Liver (tissue), 9 donors: ENCODE results near the gene HCRTR1. TPM values are rescaled to one million over a fixed set of nuclear protein-coding genes. Genes with fewer than 3 reads are reported as not detected.

Source experiments
- DNase-seq: peaks from one replicate; pipeline ENCODE4 v3.0.0-alpha.2; 2017; ENCODE audit warnings: low spot score
- H3K27ac ChIP-seq, 2 donors: one replicate each; pipeline ENCODE4 v1.7.0; 2013; ENCODE audit warnings: inconsistent platforms in 2 of 2, low read length in 2 of 2, control low read depth in 1 of 2, low read depth in 1 of 2, mild to moderate bottlenecking in 1 of 2
- H3K27me3 ChIP-seq, 4 donors: one replicate each; pipeline versions ENCODE4 v1.6.1 to v1.7.0; 2013; ENCODE audit warnings: low read length in 3 of 4, inconsistent platforms in 1 of 4, mild to moderate bottlenecking in 1 of 4, moderate library complexity in 1 of 4; ENCODE audit not compliant: control insufficient read depth in 4 of 4, insufficient read depth in 4 of 4
- H3K36me3 ChIP-seq, 4 donors: one replicate each; pipeline versions ENCODE4 v1.6.1 to v1.7.0; 2013; ENCODE audit warnings: low read length in 3 of 4, mild to moderate bottlenecking in 3 of 4, low read depth in 1 of 4, moderate library complexity in 1 of 4; ENCODE audit not compliant: control insufficient read depth in 4 of 4, insufficient read depth in 3 of 4
- H3K4me1 ChIP-seq, 4 donors: one replicate each; pipeline versions ENCODE4 v1.6.1 to v1.7.0; 2013; ENCODE audit warnings: low read length in 3 of 4, mild to moderate bottlenecking in 3 of 4, moderate library complexity in 1 of 4; ENCODE audit not compliant: control insufficient read depth in 4 of 4, insufficient read depth in 4 of 4
- H3K4me3 ChIP-seq, 3 donors: one replicate each; pipeline versions ENCODE4 v1.6.1 to v1.7.0; 2013; ENCODE audit warnings: low read length in 3 of 3, control low read depth in 1 of 3, low read depth in 1 of 3, mild to moderate bottlenecking in 1 of 3
- H3K9ac ChIP-seq, 2 donors: one replicate each; pipeline ENCODE4 v1.7.0; 2013; ENCODE audit warnings: low read length in 2 of 2, mild to moderate bottlenecking in 2 of 2, moderate library complexity in 2 of 2, control low read depth in 1 of 2, low read depth in 1 of 2
- H3K9me3 ChIP-seq, 4 donors: one replicate each; pipeline versions ENCODE4 v1.6.1 to v1.7.0; 2013; ENCODE audit warnings: low read length in 3 of 4; ENCODE audit not compliant: control insufficient read depth in 4 of 4
- ATF3 ChIP-seq: IDR thresholded peaks from 2 replicates; pipeline ENCODE4 v1.6.1; 2016; ENCODE audit warnings: antibody characterized with exemption
- CTCF ChIP-seq: fragments of 150-350 bp; IDR thresholded peaks from 2 replicates; pipeline ENCODE4 v1.5.1; 2017; ENCODE audit warnings: improper control_type of control experiment, low read depth, low read length; ENCODE audit not compliant: missing input control
- EGR1 ChIP-seq, 2 donors: IDR thresholded peaks; 2 replicates each; pipeline ENCODE4 v1.6.1; 2016 to 2018; ENCODE audit warnings: antibody characterized with exemption in 2 of 2, low read depth in 2 of 2
- HNF4G ChIP-seq: IDR thresholded peaks from 2 replicates; pipeline ENCODE4 v1.6.1; 2016; ENCODE audit warnings: antibody characterized with exemption
- JUND ChIP-seq, 2 donors: IDR thresholded peaks; 2 replicates each; pipeline ENCODE4 v1.6.1; 2016; ENCODE audit warnings: antibody characterized with exemption in 2 of 2
- NR2F2 ChIP-seq: IDR thresholded peaks from 2 replicates; pipeline ENCODE4 v1.6.1; 2016; ENCODE audit warnings: antibody characterized with exemption
- RAD21 ChIP-seq, 2 donors: IDR thresholded peaks; 2 replicates each; pipeline ENCODE4 v1.6.1; 2016; ENCODE audit warnings: antibody characterized with exemption in 2 of 2, mild to moderate bottlenecking in 2 of 2
- RXRA ChIP-seq, 2 donors: IDR thresholded peaks; 2 replicates each; pipeline ENCODE4 v1.6.1; 2017 to 2018; ENCODE audit warnings: antibody characterized with exemption in 2 of 2, mild to moderate bottlenecking in 1 of 2
- YY1 ChIP-seq: IDR thresholded peaks from 2 replicates; pipeline ENCODE4 v1.6.1; 2016; ENCODE audit warnings: antibody characterized with exemption, mild to moderate bottlenecking
- ZBTB33 ChIP-seq: IDR thresholded peaks from 2 replicates; pipeline ENCODE4 v1.6.1; 2016; ENCODE audit warnings: antibody characterized with exemption
- WGBS: extraction: QIAGEN DNeasy Blood & Tissue Kit; methylation state at CpG from one replicate; pipeline ENCODE4 v1.1.7; 2013; 5-methylcytosine and 5-hydroxymethylcytosine counted together
- polyA plus RNA-seq, 2 donors: library from polyadenylated mRNA; stranded (reverse) in 1 of 2; unstranded in 1 of 2; fragments of 200-250 nt in 1 of 2; fragments of >200 nt in 1 of 2; fragmentation: Nextera tagmentation in 1 of 2; extraction: Ambion mirVana in 1 of 2; gene quantifications; one replicate each; pipeline versions ENCODE4 v1.2.1 to v1.2.3, GENCODE V29; 2013 to 2015
- total RNA-seq, 2 donors: library from RNA; depleted of rRNA; stranded (reverse); fragments of >200 nt; gene quantifications; one replicate each; pipeline ENCODE4 v1.2.3, GENCODE V29; 2014
- donor health status: healthy.
- donor health status: healthy.
- donor health status: healthy.
- donor health status: healthy.
- donor health status: healthy.

HCRTR1 gene
- total and polyA plus RNA-seq, 4 donors, result 0.06 TPM; not detected in 3

- no peaks in the 10 kb centered on the region for H3K9me3 ChIP-seq
- peak overlapping the region in 1 of 2 donors; percentile 31 for H3K27ac ChIP-seq
- H3K9ac ChIP-seq, result no peak overlapping the region
- H3K27me3 ChIP-seq, result no peaks in the 10 kb centered on the region
- no peak overlapping the region for H3K4me3 ChIP-seq
- no peaks in the 10 kb centered on the region for H3K36me3 ChIP-seq
- H3K4me1 ChIP-seq, result peaks cover 0 to 15% (median 7%) of the 10 kb centered on the region in 4 donors
- WGBS, result 87% methylated on average over 8 of the region's 8 CpGs
- TF ChIP-seq YY1 (no peak), RXRA (IDR thresholded peaks at IDR 0.05) (no peak)
- no peak for DNase-seq
Measured at GRCh38 chr1:31573261-31573660, 44.2 kb upstream of the HCRTR1 start.

- Histone ChIP-seq H3K4me3 (no peak overlapping the region), H3K36me3 (no peaks in the 10 kb centered on the region), H3K9me3 (no peaks in the 10 kb centered on the region), H3K27ac (peak overlapping the region; percentile 26 to 56), H3K27me3 (no peaks in the 10 kb centered on the region), H3K4me1 (peaks cover 0 to 15% (median 3%) of the 10 kb centered on the region in 4 donors), H3K9ac (no peak overlapping the region)
- no peak for DNase-seq
- no peak for TF ChIP-seq EGR1 (IDR thresholded peaks at IDR 0.05; ENCODE audit: low read depth in 2 of 2)
- no peak for TF ChIP-seq YY1
- no peak for TF ChIP-seq HNF4G
- TF ChIP-seq ATF3, result no peak
- TF ChIP-seq ZBTB33, result no peak
- no peak for TF ChIP-seq CTCF
- no peak for TF ChIP-seq RAD21 (IDR thresholded peaks at IDR 0.05)
- TF ChIP-seq RXRA (IDR thresholded peaks at IDR 0.05), result no peak
- no peak for TF ChIP-seq NR2F2
- 65% methylated on average over 10 of the region's 10 CpGs for WGBS
Measured at GRCh38 chr1:31574749-31575368, 42.6 kb upstream of the HCRTR1 start.

- peak overlapping the region; percentile 38 to 57 for H3K27ac ChIP-seq
- no peak for TF ChIP-seq CTCF
- TF ChIP-seq JUND (IDR thresholded peaks at IDR 0.05), result peak in 1 of 2 donors; percentile 17
- H3K9ac ChIP-seq, result no peak overlapping the region
- WGBS, result 45% methylated on average over 11 of the region's 11 CpGs
- DNase-seq, result no peak
- no peaks in the 10 kb centered on the region for H3K9me3 ChIP-seq
- no peaks in the 10 kb centered on the region for H3K36me3 ChIP-seq
- no peak overlapping the region for H3K4me3 ChIP-seq
- H3K4me1 ChIP-seq, result peaks cover 0 to 15% (median 3%) of the 10 kb centered on the region in 4 donors
- no peaks in the 10 kb centered on the region for H3K27me3 ChIP-seq
Measured at GRCh38 chr1:31575369-31576140, 41.9 kb upstream of the HCRTR1 start.
